ENCODE measurements around the gene TJAP1.

GRCh38 chr6:43459535-43459934 lies 17.8 kb upstream of the TJAP1 start:
- TF ChIP-seq CTCF (IDR thresholded peaks at IDR 0.05 in 8 of 11, conservative IDR thresholded peaks at IDR 0.05 in 3 of 11), result no peak
- no peak for TF ChIP-seq POLR2A (IDR thresholded peaks at IDR 0.05)
